Dedifferentiated amniotic fluid mesenchymal stem cell (primary cell): ENCODE data around the gene EVA1A.

Experiments used
- DNase-seq: peaks from one replicate; pipeline ENCODE4 v3.0.0-alpha.2; 2016; ENCODE audit errors: extremely low spot score

Gene EVA1A

GRCh38 chr2:75450068-75450467 is 110.7 kb downstream of the EVA1A start:
- DNase-seq = no peak

- DNase-seq = no peak
Observed at GRCh38 chr2:75447176-75447575, 113.6 kb downstream of the EVA1A start.
